Dendritic cell treated with granulocyte-macrophage colony-stimulating factor and Interleukin-4, amounts not matched to agents 40 ng/mL and 50 ng/mL, for 4 days (primary cell): ENCODE results near the gene CPSF3.
A peak's percentile ranks its signal among the peaks of the same experiment; 100 is the strongest.

Experiments used
- H3K27ac Mint-ChIP-seq: one replicate; pipeline ENCODE4 v1.8.0; 2022; ENCODE audit warnings: mild to moderate bottlenecking, mixed read lengths
- H3K27me3 Mint-ChIP-seq: one replicate; pipeline ENCODE4 v1.8.0; 2022; ENCODE audit warnings: mild to moderate bottlenecking, mixed read lengths
- H3K36me3 Mint-ChIP-seq: one replicate; pipeline ENCODE4 v1.8.0; 2022; ENCODE audit warnings: low read depth, mixed read lengths
- H3K4me1 Mint-ChIP-seq: one replicate; pipeline ENCODE4 v1.8.0; 2022; ENCODE audit warnings: low read depth, mixed read lengths
- H3K4me3 Mint-ChIP-seq: one replicate; pipeline ENCODE4 v1.8.0; 2022; ENCODE audit warnings: mild to moderate bottlenecking, moderate library complexity, mixed read lengths
- H3K9me3 Mint-ChIP-seq: one replicate; pipeline ENCODE4 v1.8.0; 2022; ENCODE audit warnings: mixed read lengths
- intact Hi-C: fragments of 100-400 bp; cut with micrococcal nuclease; formaldehyde crosslinking; loops from one replicate; pipeline ENCODE4 v1.15.0; 2022

Gene CPSF3

DNA sequence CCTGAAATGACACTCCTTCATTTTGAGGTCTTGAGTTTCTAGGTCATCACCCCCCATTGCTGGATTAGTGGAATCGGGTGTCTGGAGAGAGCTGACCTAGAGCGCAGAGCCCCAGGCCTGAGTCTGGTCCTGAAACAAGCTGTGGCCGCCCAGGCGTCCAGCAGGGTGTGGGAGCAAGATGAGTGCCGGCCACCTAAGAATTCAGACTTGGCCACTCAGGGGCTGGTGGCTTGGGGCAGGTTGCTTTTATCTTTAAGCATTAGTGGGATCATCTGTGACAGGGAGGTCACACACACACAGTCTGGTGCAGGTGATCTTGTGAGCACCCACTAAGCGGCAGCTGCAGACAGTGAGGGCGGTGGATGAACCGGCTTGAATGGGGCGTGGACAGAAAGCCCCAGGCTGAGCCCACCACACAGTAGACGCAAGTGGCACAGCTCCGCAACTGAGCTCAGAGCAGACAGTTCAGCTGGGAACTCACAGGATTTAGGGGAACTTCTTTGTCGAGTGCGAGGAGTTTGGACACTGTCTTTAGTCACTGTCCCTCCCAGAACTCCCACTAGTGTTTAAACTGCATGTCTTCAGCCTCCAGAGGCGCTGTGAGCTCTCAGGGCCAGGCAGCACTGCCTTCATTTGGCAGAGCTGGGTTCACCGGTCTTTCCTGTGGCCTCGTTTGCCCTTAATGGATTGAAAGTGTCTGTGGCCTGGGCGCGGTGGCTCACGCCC is 21.6 kb upstream of the CPSF3 start:
- Mint-ChIP-seq H3K27ac (no peak overlapping the region), H3K4me1 (no peaks in the 10 kb centered on the region), H3K36me3 (peaks cover 40% of the 10 kb centered on the region), H3K4me3 (no peak overlapping the region), H3K27me3 (no peaks in the 10 kb centered on the region), H3K9me3 (no peaks in the 10 kb centered on the region)
- intact Hi-C loops, result no loop called here

DNA sequence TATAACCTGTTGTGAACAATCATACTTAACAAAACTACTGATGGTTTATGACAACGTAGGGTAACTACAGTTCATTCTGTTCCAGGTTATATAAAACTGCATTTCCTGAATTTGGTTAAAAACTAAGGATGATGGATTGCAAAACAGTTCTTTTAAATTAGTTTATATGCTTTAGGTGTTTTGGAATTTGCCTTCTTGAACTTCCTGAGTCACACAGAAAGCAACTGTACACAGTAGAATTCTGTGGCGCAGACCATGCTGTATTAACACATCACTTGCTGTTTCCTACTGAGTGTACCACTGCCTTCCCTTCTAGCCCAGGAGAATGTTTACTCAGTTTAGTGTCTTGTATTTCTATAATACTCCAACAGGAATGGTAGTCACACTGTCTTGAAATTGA is 19.5 kb upstream of the CPSF3 start:
- intact Hi-C loops, result no loop called here
- H3K4me1 Mint-ChIP-seq, result no peaks in the 10 kb centered on the region
- no peak overlapping the region for H3K4me3 Mint-ChIP-seq
- peaks cover 61% of the 10 kb centered on the region for H3K36me3 Mint-ChIP-seq
- no peak overlapping the region for H3K27ac Mint-ChIP-seq
- H3K27me3 Mint-ChIP-seq, result no peaks in the 10 kb centered on the region
- H3K9me3 Mint-ChIP-seq, result no peaks in the 10 kb centered on the region

DNA sequence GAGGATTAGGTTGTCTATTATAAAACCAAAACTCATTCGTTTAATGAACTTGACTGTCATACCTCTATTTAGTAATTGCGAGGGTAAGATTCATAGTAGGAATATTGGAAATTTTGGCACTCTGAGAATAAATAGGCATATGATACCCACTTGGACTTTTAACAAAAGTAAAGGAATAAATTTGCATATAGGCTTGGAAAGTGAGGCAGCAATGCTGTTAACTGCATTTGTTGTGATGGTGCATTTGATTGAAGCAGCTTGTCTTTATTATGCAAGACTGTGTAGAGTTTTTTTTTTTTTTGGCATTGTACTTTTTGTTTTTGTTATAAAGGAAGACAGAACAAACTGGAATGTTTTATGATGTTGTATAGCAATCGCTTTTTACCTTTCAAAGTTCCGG is 19.0 kb upstream of the CPSF3 start:
- no peaks in the 10 kb centered on the region for H3K4me1 Mint-ChIP-seq
- no peak overlapping the region for H3K27ac Mint-ChIP-seq
- no peaks in the 10 kb centered on the region for H3K27me3 Mint-ChIP-seq
- H3K4me3 Mint-ChIP-seq, result no peak overlapping the region
- no peaks in the 10 kb centered on the region for H3K9me3 Mint-ChIP-seq
- intact Hi-C loops, result no loop called here
- H3K36me3 Mint-ChIP-seq, result peaks cover 67% of the 10 kb centered on the region

GRCh38 chr2:9405636-9406035 is 17.8 kb upstream of the CPSF3 start:
- no peaks in the 10 kb centered on the region for H3K9me3 Mint-ChIP-seq
- H3K27me3 Mint-ChIP-seq, result no peaks in the 10 kb centered on the region
- no peak overlapping the region for H3K4me3 Mint-ChIP-seq
- no peaks in the 10 kb centered on the region for H3K4me1 Mint-ChIP-seq
- no peak overlapping the region for H3K27ac Mint-ChIP-seq
- intact Hi-C loops, result no loop called here
- H3K36me3 Mint-ChIP-seq, result peaks cover 75% of the 10 kb centered on the region

DNA sequence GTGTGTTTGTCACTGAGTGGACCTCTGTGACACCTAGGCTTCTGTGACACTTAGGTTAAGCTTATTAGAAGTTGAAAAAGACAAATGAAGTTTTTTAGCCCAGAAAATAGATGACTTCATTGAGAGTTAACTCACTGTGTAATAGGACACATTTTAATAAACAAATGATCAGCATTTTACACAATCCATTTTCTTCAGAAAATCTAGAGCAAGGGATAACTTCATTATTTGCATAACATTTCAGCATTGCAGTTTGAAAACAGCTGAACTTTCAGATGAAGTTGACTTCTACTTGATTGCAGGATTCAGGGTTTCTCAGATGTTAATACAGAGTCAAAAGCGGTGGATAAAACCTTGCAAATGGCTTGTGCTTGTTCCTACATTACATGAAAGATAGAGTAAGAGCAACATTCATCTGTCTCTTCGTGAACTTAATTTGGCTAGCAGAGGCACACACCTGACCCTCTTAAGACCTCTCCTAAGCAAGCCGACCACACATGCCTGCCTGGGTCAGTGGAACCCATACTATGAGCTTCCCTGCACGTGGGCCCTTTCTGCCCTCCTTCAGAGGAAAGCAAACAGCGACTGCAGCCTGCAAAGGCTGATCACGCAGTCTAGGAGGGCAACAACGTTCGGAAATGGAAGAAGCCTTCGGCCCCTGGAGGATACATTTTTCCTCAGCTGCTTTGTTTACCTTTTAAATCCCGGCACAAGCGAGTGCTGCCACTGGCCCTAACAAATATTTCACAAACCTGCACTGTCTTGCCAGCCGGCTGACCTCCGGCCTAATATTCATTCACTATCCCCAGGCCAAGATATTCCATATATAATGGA is 16.7 kb upstream of the CPSF3 start:
- Mint-ChIP-seq H3K36me3 (peaks cover 75% of the 10 kb centered on the region), H3K9me3 (no peaks in the 10 kb centered on the region), H3K27me3 (no peaks in the 10 kb centered on the region), H3K27ac (no peak overlapping the region), H3K4me3 (no peak overlapping the region), H3K4me1 (no peaks in the 10 kb centered on the region)
- intact Hi-C loops, result no loop called here

DNA sequence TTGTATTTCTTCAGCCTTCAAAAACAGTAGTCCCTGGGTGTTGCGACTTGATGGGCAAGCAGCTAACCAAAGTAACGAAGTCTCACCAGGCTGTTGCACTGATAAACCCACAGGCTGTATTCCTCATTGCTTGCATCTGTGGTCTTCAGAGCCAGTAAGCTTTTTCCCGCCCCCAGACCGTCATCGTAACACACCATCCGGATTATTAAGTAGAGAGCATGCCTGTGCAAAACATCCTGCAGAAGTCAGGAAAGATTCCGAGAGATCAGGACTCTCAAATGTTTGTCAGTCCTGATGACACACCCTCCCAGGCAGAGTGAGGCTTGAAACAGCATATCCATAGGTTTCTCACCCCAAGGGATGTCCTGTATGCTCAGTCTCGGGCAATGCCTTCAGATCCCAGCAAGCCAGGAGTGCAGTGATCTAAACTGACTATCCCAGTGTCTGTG is 16.1 kb upstream of the CPSF3 start:
- peaks cover 75% of the 10 kb centered on the region for H3K36me3 Mint-ChIP-seq
- no peaks in the 10 kb centered on the region for H3K9me3 Mint-ChIP-seq
- H3K27me3 Mint-ChIP-seq, result no peaks in the 10 kb centered on the region
- intact Hi-C loops, result no loop called here
- H3K27ac Mint-ChIP-seq, result no peak overlapping the region
- H3K4me1 Mint-ChIP-seq, result no peaks in the 10 kb centered on the region
- H3K4me3 Mint-ChIP-seq, result no peak overlapping the region

DNA sequence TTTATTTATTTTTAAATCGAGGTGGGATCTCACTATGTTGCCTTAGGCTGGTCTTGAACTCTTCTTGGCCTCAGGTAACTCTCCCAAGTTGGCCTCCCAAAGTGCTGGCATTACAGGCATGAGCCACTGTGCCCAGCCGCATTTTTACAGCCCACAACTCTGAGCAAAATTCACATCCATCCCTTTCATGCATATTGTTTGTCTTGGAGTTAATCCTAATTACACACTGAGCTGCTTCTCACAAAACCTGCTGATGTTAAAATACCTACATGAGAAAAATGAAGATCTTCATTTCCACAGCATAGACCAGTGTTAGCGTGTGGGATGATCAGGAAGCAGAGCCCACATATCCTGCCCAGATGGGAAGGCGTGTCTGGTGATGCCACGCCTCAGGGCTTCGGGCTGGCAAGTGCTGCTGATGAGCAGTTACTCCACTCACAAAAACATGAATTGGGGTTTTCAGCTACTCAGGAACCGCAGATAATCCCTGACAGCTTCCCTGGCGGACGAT is 14.8 kb upstream of the CPSF3 start:
- no peak overlapping the region for H3K27ac Mint-ChIP-seq
- no peaks in the 10 kb centered on the region for H3K27me3 Mint-ChIP-seq
- intact Hi-C loops, result no loop called here
- peaks cover 73% of the 10 kb centered on the region for H3K36me3 Mint-ChIP-seq
- peaks cover under 1% of the 10 kb centered on the region for H3K4me1 Mint-ChIP-seq
- H3K4me3 Mint-ChIP-seq, result no peak overlapping the region
- no peaks in the 10 kb centered on the region for H3K9me3 Mint-ChIP-seq

GRCh38 chr2:9410108-9410507 is 13.3 kb upstream of the CPSF3 start:
- Mint-ChIP-seq H3K27ac (no peak overlapping the region), H3K36me3 (peaks cover 75% of the 10 kb centered on the region), H3K27me3 (no peaks in the 10 kb centered on the region), H3K4me3 (no peak overlapping the region), H3K4me1 (peaks cover 11% of the 10 kb centered on the region), H3K9me3 (no peaks in the 10 kb centered on the region)
- intact Hi-C loops, result no loop called here

GRCh38 chr2:9412781-9413180 is 10.7 kb upstream of the CPSF3 start:
- Mint-ChIP-seq H3K9me3 (no peaks in the 10 kb centered on the region), H3K36me3 (peaks cover 85% of the 10 kb centered on the region), H3K27me3 (no peaks in the 10 kb centered on the region), H3K4me3 (no peak overlapping the region), H3K27ac (no peak overlapping the region), H3K4me1 (peaks cover 34% of the 10 kb centered on the region)
- intact Hi-C loops, result no loop called here

DNA sequence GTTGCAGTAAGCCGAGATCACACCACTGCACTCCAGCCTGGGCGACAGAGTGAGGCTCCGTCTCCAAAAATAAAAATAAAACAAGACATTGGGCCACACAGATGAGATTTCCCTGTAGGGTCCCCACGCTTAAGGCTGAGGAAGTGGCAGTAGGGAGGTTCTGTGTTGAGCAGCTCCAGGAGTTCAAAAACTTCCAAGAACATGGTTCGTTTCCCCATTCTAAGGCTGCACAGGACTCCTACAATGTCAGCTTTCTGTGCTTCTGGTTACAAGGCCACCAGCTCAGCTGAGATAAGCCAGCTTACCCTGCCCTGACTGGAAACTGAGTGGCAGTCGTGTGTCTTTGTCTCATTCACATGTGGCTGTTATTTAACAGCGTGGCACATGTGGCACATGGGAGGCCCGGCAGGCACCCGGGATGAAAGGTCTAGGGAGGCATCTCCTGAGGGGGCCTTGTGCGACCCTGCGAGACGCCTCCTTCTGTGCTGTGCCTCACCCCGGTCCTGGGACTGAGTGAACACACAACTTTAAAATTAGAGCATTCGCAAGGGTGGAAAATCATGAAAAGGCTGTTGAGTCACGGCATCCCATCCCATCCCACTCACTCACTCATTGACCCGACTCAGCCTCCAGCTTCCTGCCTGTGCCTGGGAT is 7.8 kb upstream of the CPSF3 start:
- intact Hi-C loops, result no loop called here
- H3K27me3 Mint-ChIP-seq, result no peaks in the 10 kb centered on the region
- peaks cover 76% of the 10 kb centered on the region for H3K36me3 Mint-ChIP-seq
- peak overlapping the region; percentile 42 for H3K27ac Mint-ChIP-seq
- no peaks in the 10 kb centered on the region for H3K9me3 Mint-ChIP-seq
- H3K4me1 Mint-ChIP-seq, result peaks cover 42% of the 10 kb centered on the region
- H3K4me3 Mint-ChIP-seq, result no peak overlapping the region

DNA sequence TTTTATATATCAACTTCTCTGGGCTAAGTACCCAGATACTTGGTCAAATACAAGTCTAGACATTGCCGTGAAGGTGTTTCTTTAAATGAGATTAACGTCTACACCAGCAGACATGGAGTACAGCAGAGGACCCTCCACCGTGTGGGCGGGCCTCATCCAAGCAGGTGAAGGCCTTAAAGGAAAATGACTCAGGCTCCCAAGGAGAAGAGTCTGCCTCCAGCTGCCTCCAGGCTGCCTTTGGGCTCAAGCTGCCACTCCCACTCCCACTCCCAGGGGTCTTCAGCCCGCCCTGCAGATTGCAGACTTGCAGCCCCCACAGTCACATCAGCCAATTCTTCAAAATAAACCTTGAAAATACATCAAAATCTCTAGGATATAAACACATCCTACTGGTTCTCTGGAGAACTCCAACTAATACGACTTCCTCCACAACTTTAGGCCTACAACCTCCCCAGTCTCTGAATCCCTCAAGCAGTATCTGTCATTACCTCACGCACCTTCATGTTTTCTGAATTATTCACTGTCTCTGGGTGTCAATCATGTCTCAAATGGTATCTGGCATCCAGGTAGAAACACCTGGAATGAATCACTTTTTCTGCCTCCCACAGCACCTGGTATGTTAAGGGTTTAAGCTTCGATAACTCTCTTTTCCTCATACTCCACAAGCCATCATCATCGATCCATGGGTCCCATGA is 7.0 kb upstream of the CPSF3 start:
- Mint-ChIP-seq H3K27me3 (no peaks in the 10 kb centered on the region), H3K4me1 (peaks cover 44% of the 10 kb centered on the region), H3K4me3 (no peak overlapping the region), H3K9me3 (no peaks in the 10 kb centered on the region), H3K27ac (peak overlapping the region; percentile 54), H3K36me3 (peaks cover 70% of the 10 kb centered on the region)
- intact Hi-C loops, result no loop called here

GRCh38 chr2:9416962-9417316 is 6.5 kb upstream of the CPSF3 start:
- Mint-ChIP-seq H3K4me1 (peaks cover 50% of the 10 kb centered on the region), H3K27ac (peak overlapping the region; percentile 54), H3K4me3 (no peak overlapping the region), H3K9me3 (no peaks in the 10 kb centered on the region), H3K36me3 (peaks cover 65% of the 10 kb centered on the region), H3K27me3 (no peaks in the 10 kb centered on the region)
- intact Hi-C loops, result no loop called here

- Mint-ChIP-seq H3K9me3 (no peaks in the 10 kb centered on the region), H3K4me1 (peaks cover 57% of the 10 kb centered on the region), H3K4me3 (no peak overlapping the region), H3K27me3 (no peaks in the 10 kb centered on the region), H3K27ac (no peak overlapping the region), H3K36me3 (peaks cover 63% of the 10 kb centered on the region)
- intact Hi-C loops, result no loop called here
These were observed 5.7 kb upstream of the CPSF3 start for GRCh38 chr2:9417725-9418124.

DNA sequence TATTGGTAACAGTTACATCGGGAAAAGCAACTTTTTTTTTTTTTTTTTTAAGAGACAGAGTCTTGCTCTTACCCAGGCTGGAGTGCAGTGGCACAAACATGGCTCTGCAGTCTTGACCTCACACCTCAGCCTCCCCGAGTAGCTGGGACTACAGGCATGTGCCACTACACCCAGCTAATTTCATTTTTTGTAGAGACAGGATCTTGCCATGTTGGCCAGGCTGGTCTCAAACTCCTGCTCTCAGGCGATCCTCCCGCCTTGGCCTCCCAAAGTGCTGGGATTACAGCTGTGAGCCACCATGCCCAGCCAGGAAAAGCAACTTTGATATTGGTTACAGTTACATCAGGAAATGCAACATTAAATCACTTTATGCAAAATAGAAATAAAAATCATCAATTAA is 4.7 kb upstream of the CPSF3 start:
- peaks cover 57% of the 10 kb centered on the region for H3K4me1 Mint-ChIP-seq
- H3K36me3 Mint-ChIP-seq, result peaks cover 66% of the 10 kb centered on the region
- intact Hi-C loops, result no loop called here
- no peaks in the 10 kb centered on the region for H3K9me3 Mint-ChIP-seq
- H3K4me3 Mint-ChIP-seq, result no peak overlapping the region
- no peak overlapping the region for H3K27ac Mint-ChIP-seq
- no peaks in the 10 kb centered on the region for H3K27me3 Mint-ChIP-seq
